ENCODE results near the gene GULP1. TPM values are rescaled to one million over a fixed set of nuclear protein-coding genes. Genes with fewer than 3 reads are reported as not detected.

Gene GULP1
- polyA plus RNA-seq, 1 donor from 2014 or later = 10.2 TPM

GRCh38 chr2:188410504-188411235 lies 119.0 kb downstream of the GULP1 start:
- H3K36me3 ChIP-seq (ENCODE audit: insufficient read depth, low read length) = no peaks in the 10 kb centered on the region
- no peak overlapping the region for H3K27ac ChIP-seq (ENCODE audit: low read length)
- no peak overlapping the region for H3K4me3 ChIP-seq (ENCODE audit: low read length)
- H3K27me3 ChIP-seq (ENCODE audit: insufficient read depth, low read depth, low read length) = no peaks in the 10 kb centered on the region
- peaks cover 9% of the 10 kb centered on the region for H3K9me3 ChIP-seq (ENCODE audit: low read length)
- no peaks in the 10 kb centered on the region for H3F3A ChIP-seq (ENCODE audit: insufficient read depth, low read length, poor library complexity, severe bottlenecking)
- H3K4me2 ChIP-seq (ENCODE audit: low read length) = no peak overlapping the region
- no peak overlapping the region for H3K9ac ChIP-seq (ENCODE audit: low read length)
- no peaks in the 10 kb centered on the region for H3K9me2 ChIP-seq (ENCODE audit: insufficient read depth, low read length)
- H4K20me1 ChIP-seq (ENCODE audit: insufficient read depth) = no peaks in the 10 kb centered on the region
- no peaks in the 10 kb centered on the region for H3K79me2 ChIP-seq (replicated peaks; ENCODE audit: insufficient read depth, low read length)
- H2AFZ ChIP-seq (ENCODE audit: low read depth, low read length) = no peak overlapping the region
- TF ChIP-seq MXI1 (conservative IDR thresholded peaks at IDR 0.05; ENCODE audit: poor library complexity, severe bottlenecking) (no peak), POLR2AphosphoS5 (IDR thresholded peaks at IDR 0.05) (no peak), CTCF (IDR thresholded peaks at IDR 0.05; ENCODE audit: poor library complexity, severe bottlenecking) (no peak)

- TF ChIP-seq EP300 (conservative IDR thresholded peaks at IDR 0.05; ENCODE audit: poor library complexity, severe bottlenecking) = no peak
- Histone ChIP-seq H3K27ac (ENCODE audit: low read length) (no peak overlapping the region), H3F3A (ENCODE audit: insufficient read depth, low read length, poor library complexity, severe bottlenecking) (no peaks in the 10 kb centered on the region), H4K20me1 (ENCODE audit: insufficient read depth) (no peaks in the 10 kb centered on the region), H3K27me3 (ENCODE audit: insufficient read depth, low read depth, low read length) (no peaks in the 10 kb centered on the region), H3K9me2 (ENCODE audit: insufficient read depth, low read length) (no peaks in the 10 kb centered on the region), H3K9ac (ENCODE audit: low read length) (no peak overlapping the region), H3K4me2 (ENCODE audit: low read length) (no peak overlapping the region), H3K79me2 (replicated peaks; ENCODE audit: insufficient read depth, low read length) (no peaks in the 10 kb centered on the region), H3K9me3 (ENCODE audit: low read length) (peaks cover 7% of the 10 kb centered on the region), H3K4me3 (ENCODE audit: low read length) (no peak overlapping the region), H2AFZ (ENCODE audit: low read depth, low read length) (no peak overlapping the region), H3K36me3 (ENCODE audit: insufficient read depth, low read length) (no peaks in the 10 kb centered on the region)
Observed at GRCh38 chr2:188412190-188412589, 120.5 kb downstream of the GULP1 start.

- TF ChIP-seq EZH2 (IDR thresholded peaks at IDR 0.05; ENCODE audit: borderline replicate concordance, insufficient read depth, low read length, poor library complexity, severe bottlenecking) (no peak), SMC3 (conservative IDR thresholded peaks at IDR 0.05; ENCODE audit: poor library complexity) (no peak), EP300 (conservative IDR thresholded peaks at IDR 0.05; ENCODE audit: poor library complexity, severe bottlenecking) (no peak), RAD21 (conservative IDR thresholded peaks at IDR 0.05) (no peak), CTCF (IDR thresholded peaks at IDR 0.05; ENCODE audit: poor library complexity, severe bottlenecking) (no peak), REST (IDR thresholded peaks at IDR 0.05; ENCODE audit: borderline replicate concordance) (no peak), TAF1 (IDR thresholded peaks at IDR 0.05; ENCODE audit: low read depth) (no peak)
- H3K4me2 ChIP-seq (ENCODE audit: low read length) = no peak overlapping the region
- H3F3A ChIP-seq (ENCODE audit: insufficient read depth, low read length, poor library complexity, severe bottlenecking) = no peaks in the 10 kb centered on the region
- no peak overlapping the region for H3K9ac ChIP-seq (ENCODE audit: low read length)
- H4K20me1 ChIP-seq (ENCODE audit: insufficient read depth) = no peaks in the 10 kb centered on the region
- no peaks in the 10 kb centered on the region for H3K9me2 ChIP-seq (ENCODE audit: insufficient read depth, low read length)
- H3K27me3 ChIP-seq (ENCODE audit: insufficient read depth, low read depth, low read length) = no peaks in the 10 kb centered on the region
- H3K27ac ChIP-seq (ENCODE audit: low read length) = no peak overlapping the region
- no peaks in the 10 kb centered on the region for H3K36me3 ChIP-seq (ENCODE audit: insufficient read depth, low read length)
- no peak overlapping the region for H2AFZ ChIP-seq (ENCODE audit: low read depth, low read length)
- no peaks in the 10 kb centered on the region for H3K9me3 ChIP-seq (ENCODE audit: low read length)
- H3K4me3 ChIP-seq (ENCODE audit: low read length) = no peak overlapping the region
- no peaks in the 10 kb centered on the region for H3K79me2 ChIP-seq (replicated peaks; ENCODE audit: insufficient read depth, low read length)
Observed at GRCh38 chr2:188414411-188414810, 122.7 kb downstream of the GULP1 start.

All from neural cell (in vitro differentiated cells).